H1 (cell line): ENCODE data around the gene DGKD. TPM values are rescaled to one million over a fixed set of nuclear protein-coding genes. Genes with fewer than 3 reads are reported as not detected.

Source experiments
- CTCF ChIA-PET: fragments of 300-600 bp; sonication (Branson Sonifier 250); formaldehyde crosslinking; loops from one replicate; lab custom pipeline; 2021; ENCODE audit not compliant: partially characterized antibody; lab: Charles Lee
- POLR2A ChIA-PET: fragments of 300-600 bp; sonication (Branson Sonifier 250); formaldehyde crosslinking; loops from one replicate; lab custom pipeline; 2021; ENCODE audit warnings: inconsistent platforms; ENCODE audit not compliant: partially characterized antibody; lab: Charles Lee
- DNase-seq, 2 experiments: peaks; one replicate each; pipeline versions ENCODE4 v3.0.0 to v3.0.0-alpha.2; 2010 to 2022; ENCODE audit warnings: low spot score in 2 of 2, low read depth in 1 of 2, mixed read lengths in 1 of 2
- FAIRE-seq: peaks from 2 replicates; lab custom pipeline; 2011; peaks lifted over from hg19 to GRCh38; lab: Jason Lieb, UNC
- H2AFZ ChIP-seq: 2 replicates; pipeline ENCODE4 v1.8.1; 2012; ENCODE audit warnings: low read length, inconsistent platforms
- H2AK5ac ChIP-seq: 2 replicates; pipeline ENCODE4 v1.6.1; 2013; ENCODE audit warnings: low read depth, low read length
- H2BK120ac ChIP-seq: replicated peaks from 2 replicates; pipeline ENCODE3; 2013; ENCODE audit warnings: low read depth, low read length, inconsistent platforms
- H2BK12ac ChIP-seq: 2 replicates; pipeline ENCODE4 v1.6.1; 2013; ENCODE audit warnings: low read depth, low read length
- H2BK15ac ChIP-seq: 2 replicates; pipeline ENCODE4 v1.6.1; 2013; ENCODE audit warnings: low read length
- H2BK20ac ChIP-seq: 2 replicates; pipeline ENCODE4 v1.6.1; 2013; ENCODE audit warnings: low read length
- H2BK5ac ChIP-seq: 2 replicates; pipeline ENCODE4 v1.6.1; 2013; ENCODE audit warnings: low read depth, low read length
- H3K14ac ChIP-seq: 2 replicates; pipeline ENCODE4 v1.6.1; 2013; ENCODE audit warnings: inconsistent platforms; ENCODE audit not compliant: insufficient read length
- H3K18ac ChIP-seq: 2 replicates; pipeline ENCODE4 v1.6.1; 2013; ENCODE audit warnings: low read length; ENCODE audit errors: extremely low read depth
- H3K23ac ChIP-seq: 2 replicates; pipeline ENCODE4 v1.6.1; 2013; ENCODE audit warnings: inconsistent platforms; ENCODE audit not compliant: insufficient read length
- H3K23me2 ChIP-seq: 2 replicates; pipeline ENCODE4 v1.6.1; 2013; ENCODE audit warnings: low read depth, low read length
- H3K27ac ChIP-seq: 2 replicates; pipeline ENCODE4 v1.6.1; 2011; ENCODE audit warnings: low read depth, low read length, inconsistent platforms
- H3K27me3 ChIP-seq, 4 experiments: replicated peaks in 1 of 4; 1 replicate in 1 of 4; 2 replicates in 3 of 4; pipeline versions ENCODE4 v1.6.1 to v1.8.1; 2011 to 2013; ENCODE audit warnings: low read length in 3 of 4, mild to moderate bottlenecking in 3 of 4, inconsistent platforms in 2 of 4, mixed read lengths in 2 of 4, moderate library complexity in 1 of 4; ENCODE audit not compliant: control insufficient read depth in 3 of 4, insufficient read depth in 3 of 4; ENCODE audit errors: extremely low read depth in 1 of 4
- H3K36me3 ChIP-seq, 4 experiments: 2 replicates each; pipeline versions ENCODE4 v1.6.1 to v1.8.1; 2011 to 2013; ENCODE audit warnings: mild to moderate bottlenecking in 4 of 4, low read length in 3 of 4, moderate library complexity in 2 of 4, control low read depth in 1 of 4, inconsistent platforms in 1 of 4; ENCODE audit not compliant: insufficient read depth in 4 of 4, control insufficient read depth in 2 of 4
- H3K4ac ChIP-seq: replicated peaks from 2 replicates; pipeline ENCODE3; 2013; ENCODE audit warnings: low read length, low read depth, mixed read lengths, inconsistent platforms; ENCODE audit not compliant: insufficient read length
- H3K4me1 ChIP-seq, 4 experiments: replicated peaks in 1 of 4; 1 replicate in 1 of 4; 2 replicates in 3 of 4; pipeline versions ENCODE4 v1.6.1 to v1.8.1; 2011 to 2013; ENCODE audit warnings: low read length in 3 of 4, inconsistent platforms in 2 of 4, mixed read lengths in 1 of 4; ENCODE audit not compliant: insufficient read depth in 4 of 4, control insufficient read depth in 3 of 4
- H3K4me2 ChIP-seq, 2 experiments: 2 replicates each; pipeline versions ENCODE4 v1.6.1 to v1.8.1; 2011 to 2013; ENCODE audit warnings: low read depth in 2 of 2, low read length in 2 of 2, control low read depth in 1 of 2, inconsistent platforms in 1 of 2, mild to moderate bottlenecking in 1 of 2; ENCODE audit not compliant: insufficient read depth in 1 of 2
- H3K4me3 ChIP-seq, 4 experiments: fragments of 200-600, 300-600 bp in 1 of 4; sonication (generic), shearing (Covaris generic), sonication (Bioruptor Twin) in 1 of 4; 2 replicates each; pipeline versions ENCODE4 v1.5.1 to v1.8.1; 2011 to 2016; ENCODE audit warnings: low read length in 4 of 4, low read depth in 3 of 4, control low read depth in 2 of 4, inconsistent platforms in 2 of 4, mild to moderate bottlenecking in 2 of 4, mixed read lengths in 1 of 4, moderate library complexity in 1 of 4; ENCODE audit not compliant: insufficient read depth in 2 of 4; ENCODE audit errors: extremely low read depth in 1 of 4
- H3K56ac ChIP-seq: replicated peaks from 2 replicates; pipeline ENCODE3; 2013; ENCODE audit warnings: low read depth, mild to moderate bottlenecking, mixed read lengths, low read length, inconsistent platforms; ENCODE audit not compliant: insufficient read length
- H3K79me1 ChIP-seq: 2 replicates; pipeline ENCODE4 v1.6.1; 2013; ENCODE audit warnings: low read depth, low read length, control low read depth
- H3K79me2 ChIP-seq, 2 experiments: 2 replicates each; pipeline versions ENCODE4 v1.6.1 to v1.8.1; 2012 to 2013; ENCODE audit warnings: low read length in 2 of 2, mild to moderate bottlenecking in 2 of 2, inconsistent platforms in 1 of 2; ENCODE audit not compliant: insufficient read depth in 2 of 2, control insufficient read depth in 1 of 2
- H3K9ac ChIP-seq, 4 experiments: replicated peaks in 1 of 4; 1 replicate in 1 of 4; 2 replicates in 3 of 4; pipeline versions ENCODE4 v1.6.1 to v1.8.1; 2011 to 2013; ENCODE audit warnings: low read depth in 3 of 4, low read length in 3 of 4, control low read depth in 2 of 4, mild to moderate bottlenecking in 2 of 4, moderate library complexity in 2 of 4, inconsistent platforms in 1 of 4; ENCODE audit errors: extremely low read depth in 1 of 4
- H3K9me3 ChIP-seq, 2 experiments: 2 replicates each; pipeline versions ENCODE4 v1.6.1 to v1.8.1; 2012 to 2013; ENCODE audit warnings: mild to moderate bottlenecking in 2 of 2, moderate library complexity in 2 of 2, control low read depth in 1 of 2, inconsistent platforms in 1 of 2, low read depth in 1 of 2, low read length in 1 of 2, mixed read lengths in 1 of 2; ENCODE audit not compliant: insufficient read depth in 2 of 2
- H4K20me1 ChIP-seq, 2 experiments: replicated peaks in 1 of 2; 2 replicates each; pipeline versions ENCODE3 to v1.8.1; 2011 to 2013; ENCODE audit warnings: inconsistent platforms in 2 of 2, low read length in 2 of 2, mild to moderate bottlenecking in 1 of 2; ENCODE audit not compliant: insufficient read depth in 2 of 2, control insufficient read depth in 1 of 2
- H4K5ac ChIP-seq: 2 replicates; pipeline ENCODE4 v1.6.1; 2013; ENCODE audit warnings: low read length, low read depth, mixed read lengths, inconsistent platforms; ENCODE audit not compliant: insufficient read length
- H4K8ac ChIP-seq: 2 replicates; pipeline ENCODE4 v1.8.0; 2013; ENCODE audit warnings: mild to moderate bottlenecking, moderate library complexity, low read length, inconsistent platforms; ENCODE audit not compliant: insufficient read depth; ENCODE audit errors: extremely low read depth
- H4K91ac ChIP-seq: replicated peaks from 2 replicates; pipeline ENCODE3; 2013; ENCODE audit warnings: low read length, mixed read lengths, inconsistent platforms; ENCODE audit not compliant: insufficient read length
- ASH2L ChIP-seq: fragments of 200-600, 300-600 bp; sonication (generic); IDR thresholded peaks from one replicate; pipeline ENCODE4 v1.7.1; 2017; ENCODE audit warnings: low read length
- BCL11A ChIP-seq, 2 experiments: IDR thresholded peaks; one replicate each; pipeline ENCODE4 v1.6.1; 2011; ENCODE audit warnings: low read depth in 2 of 2, low read length in 2 of 2, mild to moderate bottlenecking in 2 of 2
- BRCA1 ChIP-seq: IDR thresholded peaks from 2 replicates; pipeline ENCODE4 v1.6.1; 2012; ENCODE audit warnings: low read depth, low read length, improper control_type of control experiment
- CTCF ChIP-seq, 3 experiments: IDR thresholded peaks; 1 replicate in 2 of 3; 2 replicates in 1 of 3; pipeline versions ENCODE4 v1.5.1 to v1.6.1; 2011; ENCODE audit warnings: low read length in 3 of 3, mild to moderate bottlenecking in 3 of 3, inconsistent platforms in 2 of 3, low read depth in 1 of 3, moderate library complexity in 1 of 3; ENCODE audit not compliant: insufficient read depth in 1 of 3; ENCODE audit errors: control extremely low read depth in 1 of 3
- KDM4A ChIP-seq: IDR thresholded peaks from one replicate; pipeline ENCODE4 v1.7.1; 2012; ENCODE audit warnings: low read depth, mild to moderate bottlenecking, moderate library complexity, low read length, inconsistent platforms; ENCODE audit not compliant: severe bottlenecking
- PHF8 ChIP-seq: fragments of 200-600 bp; sonication (generic); conservative IDR thresholded peaks from 2 replicates; pipeline ENCODE4 v1.7.1; 2012; ENCODE audit warnings: low read depth, mild to moderate bottlenecking, inconsistent platforms, low read length, moderate library complexity
- SIX5 ChIP-seq: IDR thresholded peaks from 2 replicates; pipeline ENCODE4 v1.6.1; 2011; ENCODE audit warnings: mild to moderate bottlenecking, low read depth, low read length
- SP2 ChIP-seq: IDR thresholded peaks from 2 replicates; pipeline ENCODE4 v1.6.1; 2012; ENCODE audit warnings: mild to moderate bottlenecking, low read length, inconsistent platforms
- SUZ12 ChIP-seq: fragments of 200-600 bp; sonication (generic); IDR thresholded peaks from 2 replicates; pipeline ENCODE4 v1.6.1; 2012; ENCODE audit warnings: mild to moderate bottlenecking, inconsistent platforms, low read length, moderate library complexity, mixed read lengths
- TBP ChIP-seq: IDR thresholded peaks from 2 replicates; pipeline ENCODE4 v1.6.1; 2011; ENCODE audit warnings: low read depth, low read length, improper control_type of control experiment
- WGBS, 2 experiments: shearing (Covaris generic) in 1 of 2; methylation state at CpG; one replicate each; pipeline versions ENCODE4 v1.1.6 to v1.1.7; 2013 to 2015; ENCODE audit warnings: low lambda C conversion rate in 2 of 2, mixed read lengths in 2 of 2, inconsistent platforms in 1 of 2, low coverage in 1 of 2, missing lambda C conversion rate in 1 of 2; ENCODE audit not compliant: insufficient replicate concordance in 2 of 2, insufficient coverage in 1 of 2, insufficient read length in 1 of 2; ENCODE audit errors: extremely low coverage in 1 of 2, missing lambda C conversion rate in 1 of 2; 5-methylcytosine and 5-hydroxymethylcytosine counted together
- polyA plus RNA-seq, 7 experiments: library from polyadenylated mRNA; depleted of rRNA in 3 of 7; stranded (reverse) in 5 of 7; unstranded in 2 of 7; fragments of >200 nt in 5 of 7; fragments of 200-250 nt in 2 of 7; gene quantifications; 1 replicate in 5 of 7; 2 replicates in 1 of 7; 4 replicates in 1 of 7; pipeline versions ENCODE4 v1.2.1 to v1.2.3, GENCODE V29; 2011 to 2013; ENCODE audit warnings: missing spikeins in 2 of 7, mixed read lengths in 2 of 7
- total RNA-seq: library from RNA; stranded (reverse); fragmentation: NEBNext Ultra II Directional; extraction: Animal tissue kit (Norgen Biotek cat#: 25700); gene quantifications from 2 replicates; pipeline ENCODE4 v1.2.1, GENCODE V29; 2021
- TF ChIP-seq, protein P1 (sequence below): IDR thresholded peaks from 2 replicates; pipeline ENCODE4 v1.6.1; 2011; ENCODE audit warnings: low read length, improper control_type of control experiment

The DGKD gene
- total and polyA plus RNA-seq, 2 of the 8 experiments (the other 6 are each of a cell fraction or from before 2014, with no cell fraction given) = 7.7 to 30.9 TPM

DNA sequence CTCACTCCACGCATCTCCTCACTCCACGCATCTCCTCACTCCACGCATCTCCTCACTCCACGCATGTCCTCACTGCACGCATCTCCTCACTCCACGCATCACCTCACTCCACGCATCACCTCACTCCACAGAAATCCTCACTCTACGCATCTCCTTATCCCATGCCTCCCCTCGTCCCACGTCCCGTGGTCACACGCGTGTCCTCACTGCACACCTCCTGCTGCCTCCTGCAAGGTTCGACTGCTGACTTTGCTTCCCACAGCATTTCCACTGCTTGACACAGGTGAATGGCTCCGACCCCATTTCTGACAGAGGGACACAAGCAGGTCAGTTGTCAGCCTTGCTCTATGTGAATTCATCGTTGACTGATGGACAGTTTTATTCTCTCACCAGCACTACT is 109.3 kb downstream of the DGKD start:
- H3K23me2 ChIP-seq = peaks cover 2% of the 10 kb centered on the region; the same call in 1 of the 2 replicates
- TF ChIP-seq, protein P1, sequence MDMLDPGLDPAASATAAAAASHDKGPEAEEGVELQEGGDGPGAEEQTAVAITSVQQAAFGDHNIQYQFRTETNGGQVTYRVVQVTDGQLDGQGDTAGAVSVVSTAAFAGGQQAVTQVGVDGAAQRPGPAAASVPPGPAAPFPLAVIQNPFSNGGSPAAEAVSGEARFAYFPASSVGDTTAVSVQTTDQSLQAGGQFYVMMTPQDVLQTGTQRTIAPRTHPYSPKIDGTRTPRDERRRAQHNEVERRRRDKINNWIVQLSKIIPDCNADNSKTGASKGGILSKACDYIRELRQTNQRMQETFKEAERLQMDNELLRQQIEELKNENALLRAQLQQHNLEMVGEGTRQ = no peak
- TF ChIP-seq SUZ12 = no peak
- no peak for TF ChIP-seq PHF8
- no peak for TF ChIP-seq CTCF (IDR thresholded peaks at IDR 0.05; ENCODE audit: control extremely low read depth in 1 of 3, insufficient read depth in 1 of 3, low read depth in 1 of 3, low read length in 3 of 3)
- TF ChIP-seq KDM4A = no peak
- no peak for TF ChIP-seq ASH2L
- no peak for TF ChIP-seq SP2
- no peak for TF ChIP-seq SIX5
- no peak for TF ChIP-seq TBP
- TF ChIP-seq BRCA1 = no peak
- TF ChIP-seq BCL11A (IDR thresholded peaks at IDR 0.05; ENCODE audit: low read depth in 2 of 2, low read length in 2 of 2) = no peak

More for the DNA sequence above, 109.3 kb downstream of the DGKD start:
- ChIA-PET CTCF (interaction anchor here (1.3 to 1.5 kb wide), 3 partner anchors 15 to 369 kb away, joined by 4 to 7 read pairs (median 4); no protein-coding TSS in a partner anchor), POLR2A (no interaction called here)
- H2BK15ac ChIP-seq = no peak overlapping the region
- H4K91ac ChIP-seq = no peak overlapping the region
- H2AK5ac ChIP-seq = no peak overlapping the region
- no peaks in the 10 kb centered on the region for H3K4me1 ChIP-seq
- FAIRE-seq (no peak), DNase-seq (no peak)
- H2BK20ac ChIP-seq = no peak overlapping the region
- no peak overlapping the region for H3K18ac ChIP-seq
- no peak overlapping the region for H3K23ac ChIP-seq
- no peak overlapping the region for H2BK12ac ChIP-seq
- H3K14ac ChIP-seq = no peak overlapping the region
- no peaks in the 10 kb centered on the region for H3K79me2 ChIP-seq
- H3K4me3 ChIP-seq = no peak overlapping the region
- H3K9ac ChIP-seq = no peak overlapping the region
- no peak overlapping the region for H3K4me2 ChIP-seq
- WGBS, 2 experiments = 95 to 100% methylated on average over 7 to 16 of the region's 16 CpGs
- no peak overlapping the region for H4K5ac ChIP-seq
- H3K79me1 ChIP-seq = no peaks in the 10 kb centered on the region
- peaks cover 0 to 3% of the 10 kb centered on the region in 2 experiments for H4K20me1 ChIP-seq
- no peak overlapping the region for H4K8ac ChIP-seq
- no peak overlapping the region for H3K27ac ChIP-seq
- H3K56ac ChIP-seq = no peak overlapping the region
- no peak overlapping the region for H2BK5ac ChIP-seq
- peaks cover 2 to 8% (median 5%) of the 10 kb centered on the region in 4 experiments; a peak in 5 of 8 replicates for H3K36me3 ChIP-seq
- H3K9me3 ChIP-seq = no peaks in the 10 kb centered on the region
- no peak overlapping the region for H2BK120ac ChIP-seq
- H2AFZ ChIP-seq = no peak overlapping the region
- no peak overlapping the region for H3K4ac ChIP-seq
- H3K27me3 ChIP-seq = no peaks in the 10 kb centered on the region
